Astrocyte of the cerebellum (primary cell): ENCODE results near the gene IYD.
A peak's percentile ranks its signal among the peaks of the same experiment; 100 is the strongest.

Experiments used
- DNase-seq: peaks from one replicate; pipeline ENCODE4 v3.0.0-alpha.2; 2011; ENCODE audit warnings: low read depth
- H3K4me3 ChIP-seq: 2 replicates; pipeline ENCODE4 v1.5.1; 2011; ENCODE audit warnings: mild to moderate bottlenecking, low read depth, low read length, moderate library complexity
- in situ Hi-C: cut with HindIII; loops from 2 replicates; pipeline ENCODE4 v1.10.0; 2017; ENCODE audit warnings: low sequenced_read_pairs
- TF ChIP-seq, protein P1 (sequence below): IDR thresholded peaks from 2 replicates; pipeline ENCODE4 v1.5.1; 2012; ENCODE audit warnings: low read length, low read depth, moderate library complexity, mild to moderate bottlenecking; ENCODE audit errors: missing control alignments

IYD gene, protein sequence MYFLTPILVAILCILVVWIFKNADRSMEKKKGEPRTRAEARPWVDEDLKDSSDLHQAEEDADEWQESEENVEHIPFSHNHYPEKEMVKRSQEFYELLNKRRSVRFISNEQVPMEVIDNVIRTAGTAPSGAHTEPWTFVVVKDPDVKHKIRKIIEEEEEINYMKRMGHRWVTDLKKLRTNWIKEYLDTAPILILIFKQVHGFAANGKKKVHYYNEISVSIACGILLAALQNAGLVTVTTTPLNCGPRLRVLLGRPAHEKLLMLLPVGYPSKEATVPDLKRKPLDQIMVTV

DNA sequence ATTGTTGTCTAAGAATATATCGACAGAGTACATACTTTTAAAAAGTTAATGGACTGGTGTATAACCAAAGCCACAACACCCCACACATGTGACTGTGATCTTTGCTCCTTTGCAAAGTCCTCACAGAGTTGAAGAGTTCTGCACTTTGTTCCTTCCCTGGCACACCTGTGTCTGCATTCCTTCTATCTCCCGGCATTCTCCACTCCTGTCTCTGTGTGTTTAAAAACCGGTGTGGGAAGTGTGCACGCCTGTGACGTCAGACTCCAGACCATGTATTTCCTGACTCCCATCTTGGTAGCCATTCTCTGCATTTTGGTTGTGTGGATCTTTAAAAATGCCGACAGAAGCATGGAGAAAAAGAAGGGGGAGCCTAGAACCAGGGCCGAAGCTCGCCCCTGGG is at the start of gene IYD:
Gene IYD (plus strand): TSS at position 251 of the 400 bp plus-strand sequence. CDS start 20 bp downstream, at position 271.
- H3K4me3 ChIP-seq = no peak within 1 kb of the TSS
- in situ Hi-C loops = no loop called here
- DNase-seq = no peak
- TF ChIP-seq, protein P1, sequence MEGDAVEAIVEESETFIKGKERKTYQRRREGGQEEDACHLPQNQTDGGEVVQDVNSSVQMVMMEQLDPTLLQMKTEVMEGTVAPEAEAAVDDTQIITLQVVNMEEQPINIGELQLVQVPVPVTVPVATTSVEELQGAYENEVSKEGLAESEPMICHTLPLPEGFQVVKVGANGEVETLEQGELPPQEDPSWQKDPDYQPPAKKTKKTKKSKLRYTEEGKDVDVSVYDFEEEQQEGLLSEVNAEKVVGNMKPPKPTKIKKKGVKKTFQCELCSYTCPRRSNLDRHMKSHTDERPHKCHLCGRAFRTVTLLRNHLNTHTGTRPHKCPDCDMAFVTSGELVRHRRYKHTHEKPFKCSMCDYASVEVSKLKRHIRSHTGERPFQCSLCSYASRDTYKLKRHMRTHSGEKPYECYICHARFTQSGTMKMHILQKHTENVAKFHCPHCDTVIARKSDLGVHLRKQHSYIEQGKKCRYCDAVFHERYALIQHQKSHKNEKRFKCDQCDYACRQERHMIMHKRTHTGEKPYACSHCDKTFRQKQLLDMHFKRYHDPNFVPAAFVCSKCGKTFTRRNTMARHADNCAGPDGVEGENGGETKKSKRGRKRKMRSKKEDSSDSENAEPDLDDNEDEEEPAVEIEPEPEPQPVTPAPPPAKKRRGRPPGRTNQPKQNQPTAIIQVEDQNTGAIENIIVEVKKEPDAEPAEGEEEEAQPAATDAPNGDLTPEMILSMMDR = no peak

DNA sequence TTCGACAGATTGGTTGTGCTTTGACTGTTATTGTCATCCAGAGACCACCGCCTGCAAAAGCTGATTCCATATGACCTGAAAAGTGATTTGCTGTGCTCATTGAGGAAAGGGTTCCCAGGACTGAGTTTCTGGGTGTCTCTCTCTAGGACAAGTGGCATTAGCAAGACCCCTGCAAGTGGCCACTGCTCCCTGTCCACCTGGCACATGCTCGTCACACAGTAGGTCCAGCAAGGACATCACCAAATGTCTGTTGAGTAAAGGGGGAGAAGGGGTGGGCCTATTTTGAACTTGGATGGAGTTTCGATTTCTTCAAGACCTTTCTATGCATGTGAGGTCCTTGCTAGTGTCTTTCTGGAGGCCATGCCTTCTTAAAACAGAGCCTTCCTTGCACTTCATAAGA is 48.9 kb upstream of the IYD start:
- in situ Hi-C loops = no loop called here
- no peak for DNase-seq
- TF ChIP-seq, protein P1 = no peak
- no peak overlapping the region for H3K4me3 ChIP-seq

DNA sequence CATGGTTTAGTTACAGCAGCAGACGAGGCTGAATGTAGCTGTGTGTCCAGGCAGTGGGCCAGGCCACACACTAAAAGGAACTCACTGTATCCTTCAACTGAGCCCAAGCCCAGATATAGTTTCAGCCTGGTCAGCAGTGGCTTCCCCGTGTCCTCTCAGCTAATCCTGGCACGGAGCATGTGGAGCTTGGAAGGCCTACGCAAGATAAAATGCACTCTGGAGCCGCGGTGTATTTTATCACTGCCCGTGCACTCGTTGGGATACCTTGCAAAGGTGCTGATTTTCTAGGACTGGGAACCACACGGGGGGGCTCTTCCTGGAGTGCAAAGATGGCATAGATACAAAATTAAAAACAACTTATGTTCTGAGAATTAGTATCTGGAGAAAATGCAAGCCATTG is 48.4 kb upstream of the IYD start:
- TF ChIP-seq, protein P1 = no peak
- in situ Hi-C loops = no loop called here
- DNase-seq = peak; percentile 49
- no peak overlapping the region for H3K4me3 ChIP-seq

DNA sequence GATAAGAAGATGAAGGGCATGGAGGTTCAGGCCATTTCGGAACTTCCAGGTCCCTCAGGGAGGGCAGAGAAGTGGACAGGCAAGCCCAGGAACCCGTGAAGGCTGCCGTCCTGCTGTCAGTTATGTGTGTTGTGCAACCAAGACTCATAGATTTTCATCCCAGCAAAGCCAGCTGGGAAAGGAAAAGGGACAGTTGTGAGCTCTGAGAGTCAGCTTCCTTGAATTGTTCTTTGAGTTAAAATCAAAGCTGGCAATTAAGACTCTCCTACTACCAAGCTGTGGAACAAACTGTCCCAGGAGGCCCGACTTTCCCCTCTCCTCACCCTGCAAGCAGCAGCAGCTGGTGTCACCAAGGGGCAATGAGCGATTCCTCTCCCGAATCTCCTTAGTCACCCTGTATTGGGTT is 46.3 kb upstream of the IYD start:
- H3K4me3 ChIP-seq = no peak overlapping the region
- in situ Hi-C loops = no loop called here
- DNase-seq = no peak
- TF ChIP-seq, protein P1 = no peak

DNA sequence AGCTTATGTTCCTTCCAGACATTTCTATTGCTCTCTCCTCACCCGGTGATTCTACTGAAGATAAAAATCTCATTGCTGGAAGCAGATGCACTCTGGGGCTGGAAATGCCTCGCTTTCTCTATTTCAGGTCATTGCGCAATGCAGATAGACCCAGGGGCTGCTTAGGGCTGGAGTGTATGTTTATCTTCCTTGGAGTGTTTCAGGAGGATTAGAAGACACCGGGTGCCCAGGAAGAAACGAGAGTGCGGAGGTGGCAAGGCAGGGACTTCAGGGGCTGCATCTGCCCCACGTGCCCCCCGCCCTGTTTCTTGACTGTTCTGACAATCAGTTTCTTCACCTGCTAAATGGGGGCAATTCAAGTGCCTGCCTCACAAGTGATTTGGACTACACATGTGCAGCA is 45.6 kb upstream of the IYD start:
- TF ChIP-seq, protein P1 = no peak
- DNase-seq = no peak
- in situ Hi-C loops = no loop called here
- no peak overlapping the region for H3K4me3 ChIP-seq

DNA sequence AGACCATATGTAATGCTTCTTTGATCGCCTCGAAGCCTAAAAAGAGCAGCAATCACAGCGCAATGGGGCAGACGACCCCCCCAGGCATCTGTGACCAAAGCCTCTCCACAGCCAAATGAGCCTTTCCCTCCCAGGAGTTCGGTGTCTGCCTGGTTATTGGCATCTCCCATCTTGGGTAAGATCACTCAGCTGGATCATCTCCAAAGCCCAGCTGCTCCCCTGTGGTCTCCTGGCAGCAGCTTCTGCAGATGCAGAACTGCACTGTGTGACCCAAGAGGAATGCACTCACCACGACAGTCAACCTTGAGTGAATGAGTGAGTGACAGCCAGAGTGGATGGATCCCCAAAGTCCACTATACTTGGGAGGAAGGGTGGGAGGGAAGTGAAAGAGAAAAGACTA is 44.8 kb upstream of the IYD start:
- TF ChIP-seq, protein P1 = no peak
- in situ Hi-C loops = no loop called here
- DNase-seq = no peak
- no peak overlapping the region for H3K4me3 ChIP-seq
